ENCODE measurements around the gene ZFP1. TPM values are rescaled to one million over a fixed set of nuclear protein-coding genes. Genes with fewer than 3 reads are reported as not detected.

The ZFP1 gene
- total RNA-seq, 1 experiment from 2014 or later = 15.3 TPM

GRCh38 chr16:75112734-75113491, 35.4 kb upstream of the ZFP1 start:
- no peaks in the 10 kb centered on the region for H3K9me3 ChIP-seq (ENCODE audit: control insufficient read depth, low read depth, low read length)
- WGBS (ENCODE audit: extremely low coverage, insufficient read length, low lambda C conversion rate) = no CpG with 5 or more reads among the region's 14 CpGs
- H3K9ac ChIP-seq (ENCODE audit: extremely low read depth, insufficient read length, low read length) = no peak overlapping the region
- H3K4me1 Mint-ChIP-seq = peaks cover 49 to 67% of the 10 kb centered on the region in 2 experiments
- no peak overlapping the region for H4K8ac ChIP-seq (replicated peaks; ENCODE audit: insufficient read length, low read depth, low read length)
- no peaks in the 10 kb centered on the region for H3K23me2 ChIP-seq (ENCODE audit: insufficient read length, low read depth, low read length, poor library complexity, severe bottlenecking)
- H3K18ac ChIP-seq (ENCODE audit: insufficient read length, low read depth, low read length) = no peak overlapping the region
- no peak overlapping the region; the same call in 1 of the 2 replicates for H3K4ac ChIP-seq (ENCODE audit: low read depth, low read length)
- H3K79me1 ChIP-seq (ENCODE audit: insufficient read depth, low read depth, low read length, poor library complexity, severe bottlenecking) = no peaks in the 10 kb centered on the region
- peak overlapping the region; percentile 48 to 94 (median 92); a peak in 6 of 7 replicates for H3K27ac Mint-ChIP-seq
- H3K27me3 ChIP-seq (ENCODE audit: insufficient read depth, low read length) = no peaks in the 10 kb centered on the region
- no peak overlapping the region for H3K23ac ChIP-seq (ENCODE audit: insufficient read length, low read depth, low read length)
- H2BK20ac ChIP-seq (ENCODE audit: low read depth, low read length, poor library complexity, severe bottlenecking) = no peak overlapping the region
- H4K91ac ChIP-seq (ENCODE audit: insufficient read length, low read depth, low read length) = no peak overlapping the region
- no peaks in the 10 kb centered on the region for H4K20me1 ChIP-seq (ENCODE audit: control insufficient read depth, insufficient read depth, insufficient read length)
- no peak for TF ChIP-seq CTCF (conservative IDR thresholded peaks at IDR 0.05)
- H3K56ac ChIP-seq (ENCODE audit: insufficient read length, low read depth, low read length) = no peak overlapping the region
- no peak overlapping the region for H3T11ph ChIP-seq (ENCODE audit: low read length)
- no peak overlapping the region for H2BK5ac ChIP-seq (ENCODE audit: insufficient read length, low read length)
- no peak overlapping the region for H2BK15ac ChIP-seq (ENCODE audit: low read depth, low read length)
- peak overlapping the region in 1 of 2 experiments; percentile 69; a peak in 2 of 5 replicates for H3K4me3 Mint-ChIP-seq
- peaks cover 6% of the 10 kb centered on the region; the same call in 1 of the 2 replicates for H3K4me1 ChIP-seq (ENCODE audit: insufficient read depth, low read length)
- H3K27ac ChIP-seq (ENCODE audit: insufficient read length, low read depth, low read length) = no peak overlapping the region
- H2BK12ac ChIP-seq (ENCODE audit: insufficient read length, low read depth, low read length) = no peak overlapping the region
- H2BK120ac ChIP-seq (ENCODE audit: low read depth, low read length, poor library complexity, severe bottlenecking) = no peak overlapping the region
- DNase-seq = peak; percentile 40
- no peak overlapping the region for H4K5ac ChIP-seq (ENCODE audit: insufficient read length, low read depth, low read length)
- no peak overlapping the region for H2AK5ac ChIP-seq (ENCODE audit: insufficient read length, low read length)
- peaks cover 0 to 4% (median 2%) of the 10 kb centered on the region in 3 experiments; a peak in 4 of 7 replicates for H3K36me3 Mint-ChIP-seq (ENCODE audit: insufficient read depth in 1 of 3, low read depth in 3 of 3)
- H2AFZ ChIP-seq (ENCODE audit: low read length) = no peak overlapping the region
- H3K79me2 ChIP-seq (ENCODE audit: insufficient read depth, low read length) = no peaks in the 10 kb centered on the region
- H3K4me2 ChIP-seq (ENCODE audit: insufficient read depth, insufficient read length, low read length) = no peak overlapping the region
- H3K9me3 Mint-ChIP-seq = 0 out of 5 replicates have a peak, but pooled peaks cover 0 to 3% of the 10 kb centered on the region in 2 experiments
- peaks cover 4% of the 10 kb centered on the region; the same call in 1 of the 2 replicates for H3K27me3 Mint-ChIP-seq (ENCODE audit: low read depth)
- no peak overlapping the region; the same call in 1 of the 2 replicates for H3K14ac ChIP-seq (ENCODE audit: insufficient read depth, low read length)
